ENCODE data around the gene PIAS1.

PIAS1 gene

DNA sequence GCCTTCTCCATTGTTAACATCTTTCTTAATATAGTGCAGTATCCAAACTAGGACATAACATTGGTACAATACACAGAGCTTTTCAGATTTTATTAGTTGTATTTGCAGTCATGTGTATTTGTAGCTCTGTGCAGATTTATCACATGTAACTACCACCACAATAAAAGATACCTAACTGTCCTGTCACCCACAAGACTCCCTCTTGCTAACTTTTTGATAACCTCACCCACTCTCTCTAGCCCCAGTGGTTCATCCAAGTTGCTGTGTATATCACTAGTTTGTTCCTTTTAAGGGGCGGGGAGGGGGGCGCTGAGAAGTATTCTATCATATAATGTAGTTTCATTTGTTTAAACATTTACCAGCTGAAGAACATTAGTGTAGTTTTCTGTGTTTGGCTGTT is 46.1 kb downstream of the PIAS1 start:
- Histone ChIP-seq H3K36me3 (replicated peaks; ENCODE audit: low read depth, low read length) (peaks cover 37% of the 10 kb centered on the region), H3K27ac (ENCODE audit: low read length) (no peak overlapping the region), H2AFZ (ENCODE audit: low read depth, low read length) (no peak overlapping the region), H3K4me3 (ENCODE audit: low read length) (no peak overlapping the region), H3K9me3 (ENCODE audit: insufficient read depth, low read length) (peaks cover 14% of the 10 kb centered on the region; the same call in 1 of the 2 replicates), H3K79me2 (ENCODE audit: low read length) (peaks cover 91% of the 10 kb centered on the region), H3K9ac (ENCODE audit: low read length) (no peak overlapping the region), H4K20me1 (ENCODE audit: insufficient read depth, low read length) (peaks cover 56% of the 10 kb centered on the region), H3K4me1 (ENCODE audit: low read length) (peaks cover 10% of the 10 kb centered on the region), H3K4me2 (ENCODE audit: low read length) (no peak overlapping the region), H3K27me3 (ENCODE audit: low read depth, low read length) (no peaks in the 10 kb centered on the region)
- TF ChIP-seq CTCF (IDR thresholded peaks at IDR 0.05; ENCODE audit: low read depth, low read length), result no peak
- no peak for TF ChIP-seq EZH2phosphoT487 (IDR thresholded peaks at IDR 0.05; ENCODE audit: low read depth)

DNA sequence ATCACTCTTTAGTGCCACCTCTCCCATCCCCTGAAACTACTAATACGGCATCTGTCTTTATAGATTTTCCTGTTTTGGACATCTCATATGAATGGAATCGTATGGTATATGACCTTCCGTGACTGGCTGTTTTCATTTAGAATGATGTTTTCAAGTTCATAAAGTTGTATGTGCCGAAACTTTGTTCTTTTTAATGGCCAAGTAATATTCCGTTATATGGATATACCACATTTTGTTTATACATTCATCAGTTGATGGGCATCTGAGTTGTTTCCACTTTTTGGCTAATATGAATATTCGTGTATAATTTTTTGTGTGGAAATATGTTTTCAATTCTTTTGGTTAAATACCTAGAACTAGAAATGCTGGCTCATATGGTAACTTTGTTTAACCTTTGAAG is 49.5 kb downstream of the PIAS1 start:
- H3K4me1 ChIP-seq (ENCODE audit: low read length), result peaks cover 11% of the 10 kb centered on the region
- H3K27me3 ChIP-seq (ENCODE audit: low read depth, low read length), result no peaks in the 10 kb centered on the region
- H4K20me1 ChIP-seq (ENCODE audit: insufficient read depth, low read length), result peaks cover 77% of the 10 kb centered on the region
- TF ChIP-seq EZH2phosphoT487 (IDR thresholded peaks at IDR 0.05; ENCODE audit: low read depth) (no peak), CTCF (IDR thresholded peaks at IDR 0.05; ENCODE audit: low read depth, low read length) (no peak)
- H3K9ac ChIP-seq (ENCODE audit: low read length), result no peak overlapping the region
- H3K36me3 ChIP-seq (replicated peaks; ENCODE audit: low read depth, low read length), result peaks cover 18% of the 10 kb centered on the region
- H3K27ac ChIP-seq (ENCODE audit: low read length), result no peak overlapping the region
- no peak overlapping the region for H3K4me3 ChIP-seq (ENCODE audit: low read length)
- no peak overlapping the region for H2AFZ ChIP-seq (ENCODE audit: low read depth, low read length)
- peaks cover 87% of the 10 kb centered on the region for H3K79me2 ChIP-seq (ENCODE audit: low read length)
- peaks cover 5% of the 10 kb centered on the region; the same call in 1 of the 2 replicates for H3K9me3 ChIP-seq (ENCODE audit: insufficient read depth, low read length)
- H3K4me2 ChIP-seq (ENCODE audit: low read length), result no peak overlapping the region

- H3K4me1 ChIP-seq (ENCODE audit: low read length), result peaks cover 11% of the 10 kb centered on the region
- H3K27ac ChIP-seq (ENCODE audit: low read length), result no peak overlapping the region
- peaks cover 77% of the 10 kb centered on the region for H3K79me2 ChIP-seq (ENCODE audit: low read length)
- peaks cover 5% of the 10 kb centered on the region; the same call in 1 of the 2 replicates for H3K9me3 ChIP-seq (ENCODE audit: insufficient read depth, low read length)
- no peak for TF ChIP-seq EZH2phosphoT487 (IDR thresholded peaks at IDR 0.05; ENCODE audit: low read depth)
- no peak for TF ChIP-seq CTCF (IDR thresholded peaks at IDR 0.05; ENCODE audit: low read depth, low read length)
- H3K27me3 ChIP-seq (ENCODE audit: low read depth, low read length), result no peaks in the 10 kb centered on the region
- H3K4me3 ChIP-seq (ENCODE audit: low read length), result no peak overlapping the region
- H3K4me2 ChIP-seq (ENCODE audit: low read length), result no peak overlapping the region
- H3K36me3 ChIP-seq (replicated peaks; ENCODE audit: low read depth, low read length), result peaks cover 22% of the 10 kb centered on the region
- H3K9ac ChIP-seq (ENCODE audit: low read length), result no peak overlapping the region
- peaks cover 73% of the 10 kb centered on the region for H4K20me1 ChIP-seq (ENCODE audit: insufficient read depth, low read length)
- no peak overlapping the region for H2AFZ ChIP-seq (ENCODE audit: low read depth, low read length)
Measured at GRCh38 chr15:68106656-68107055, 52.5 kb downstream of the PIAS1 start.

- no peak overlapping the region for H3K9ac ChIP-seq (ENCODE audit: low read length)
- H3K36me3 ChIP-seq (replicated peaks; ENCODE audit: low read depth, low read length), result peaks cover 22% of the 10 kb centered on the region
- H4K20me1 ChIP-seq (ENCODE audit: insufficient read depth, low read length), result peaks cover 73% of the 10 kb centered on the region
- H3K4me2 ChIP-seq (ENCODE audit: low read length), result no peak overlapping the region
- no peaks in the 10 kb centered on the region for H3K27me3 ChIP-seq (ENCODE audit: low read depth, low read length)
- H2AFZ ChIP-seq (ENCODE audit: low read depth, low read length), result no peak overlapping the region
- H3K9me3 ChIP-seq (ENCODE audit: insufficient read depth, low read length), result peaks cover 5% of the 10 kb centered on the region; the same call in 1 of the 2 replicates
- TF ChIP-seq CTCF (IDR thresholded peaks at IDR 0.05; ENCODE audit: low read depth, low read length), result no peak
- no peak for TF ChIP-seq EZH2phosphoT487 (IDR thresholded peaks at IDR 0.05; ENCODE audit: low read depth)
- peaks cover 11% of the 10 kb centered on the region for H3K4me1 ChIP-seq (ENCODE audit: low read length)
- H3K79me2 ChIP-seq (ENCODE audit: low read length), result peaks cover 77% of the 10 kb centered on the region
- no peak overlapping the region for H3K27ac ChIP-seq (ENCODE audit: low read length)
- H3K4me3 ChIP-seq (ENCODE audit: low read length), result no peak overlapping the region
Measured at GRCh38 chr15:68107142-68107541, 53.0 kb downstream of the PIAS1 start.
